Measurements from ENCODE around the gene XPO4. TPM values are rescaled to one million over a fixed set of nuclear protein-coding genes. Genes with fewer than 3 reads are reported as not detected.
"Not testable (repeated sequence)": the region's sequence is repeated elsewhere in the genome, so short reads cannot be mapped to it uniquely, and the experiment has no call there.

Gene XPO4
- total RNA-seq, 1 experiment from 2014 or later: 36.3 TPM

- not testable (repeated sequence) for H3K79me2 ChIP-seq (ENCODE audit: low read length); H4K20me1 ChIP-seq (ENCODE audit: insufficient read depth, low read depth, low read length); H3K9me2 ChIP-seq (replicated peaks; ENCODE audit: insufficient read depth, low read length); H2AFZ ChIP-seq (ENCODE audit: low read length); H3K27ac ChIP-seq (ENCODE audit: low read length); H3K4me1 ChIP-seq (ENCODE audit: low read length); H3K36me3 ChIP-seq (ENCODE audit: insufficient read depth, low read length); H3K27me3 ChIP-seq (ENCODE audit: low read length); H3K9ac ChIP-seq (ENCODE audit: low read length); H3K4me3 ChIP-seq (ENCODE audit: low read length); H3K4me2 ChIP-seq (ENCODE audit: low read depth, low read length, poor library complexity, severe bottlenecking); H3K9me3 ChIP-seq (ENCODE audit: low read length); DNase-seq
These were observed 158.6 kb downstream of the XPO4 start for GRCh38 chr13:20743830-20744404.

GRCh38 chr13:20740021-20740420 is 162.5 kb downstream of the XPO4 start:
- no peak overlapping the region for H3K4me2 ChIP-seq (ENCODE audit: low read depth, low read length, poor library complexity, severe bottlenecking)
- H3K36me3 ChIP-seq (ENCODE audit: insufficient read depth, low read length): no peaks in the 10 kb centered on the region
- no peak overlapping the region for H3K9ac ChIP-seq (ENCODE audit: low read length)
- no peaks in the 10 kb centered on the region for H3K9me2 ChIP-seq (replicated peaks; ENCODE audit: insufficient read depth, low read length)
- H3K27me3 ChIP-seq (ENCODE audit: low read length): no peaks in the 10 kb centered on the region
- H2AFZ ChIP-seq (ENCODE audit: low read length): no peak overlapping the region
- no peaks in the 10 kb centered on the region for H4K20me1 ChIP-seq (ENCODE audit: insufficient read depth, low read depth, low read length)
- no peaks in the 10 kb centered on the region for H3K4me1 ChIP-seq (ENCODE audit: low read length)
- H3K27ac ChIP-seq (ENCODE audit: low read length): no peak overlapping the region
- no peak for DNase-seq
- H3K79me2 ChIP-seq (ENCODE audit: low read length): no peaks in the 10 kb centered on the region
- H3K9me3 ChIP-seq (ENCODE audit: low read length): peaks cover 7% of the 10 kb centered on the region; the same call in 1 of the 2 replicates
- H3K4me3 ChIP-seq (ENCODE audit: low read length): no peak overlapping the region

- no peak for DNase-seq
These were observed 163.9 kb downstream of the XPO4 start for GRCh38 chr13:20738616-20739015.

GRCh38 chr13:20729633-20730585 is 172.6 kb downstream of the XPO4 start:
- Histone ChIP-seq H3K79me2 (ENCODE audit: low read length) (no peaks in the 10 kb centered on the region), H3K9me3 (ENCODE audit: low read length) (no peaks in the 10 kb centered on the region), H4K20me1 (ENCODE audit: insufficient read depth, low read depth, low read length) (no peaks in the 10 kb centered on the region), H2AFZ (ENCODE audit: low read length) (no peak overlapping the region), H3K4me1 (ENCODE audit: low read length) (no peaks in the 10 kb centered on the region), H3K9me2 (replicated peaks; ENCODE audit: insufficient read depth, low read length) (no peaks in the 10 kb centered on the region), H3K27ac (ENCODE audit: low read length) (no peak overlapping the region), H3K36me3 (ENCODE audit: insufficient read depth, low read length) (no peaks in the 10 kb centered on the region), H3K9ac (ENCODE audit: low read length) (no peak overlapping the region), H3K4me2 (ENCODE audit: low read depth, low read length, poor library complexity, severe bottlenecking) (no peak overlapping the region), H3K27me3 (ENCODE audit: low read length) (no peaks in the 10 kb centered on the region), H3K4me3 (ENCODE audit: low read length) (no peak overlapping the region)
- DNase-seq: no peak

More at GRCh38 chr13:20738616-20739015, 163.9 kb downstream of the XPO4 start:
- H3K79me2 ChIP-seq (ENCODE audit: low read length): no peaks in the 10 kb centered on the region
- H3K9me2 ChIP-seq (replicated peaks; ENCODE audit: insufficient read depth, low read length): no peaks in the 10 kb centered on the region
- no peak overlapping the region for H3K4me3 ChIP-seq (ENCODE audit: low read length)
- H3K27ac ChIP-seq (ENCODE audit: low read length): no peak overlapping the region
- no peaks in the 10 kb centered on the region for H4K20me1 ChIP-seq (ENCODE audit: insufficient read depth, low read depth, low read length)
- H3K9ac ChIP-seq (ENCODE audit: low read length): no peak overlapping the region
- no peaks in the 10 kb centered on the region for H3K36me3 ChIP-seq (ENCODE audit: insufficient read depth, low read length)
- H3K9me3 ChIP-seq (ENCODE audit: low read length): peaks cover 7% of the 10 kb centered on the region; the same call in 1 of the 2 replicates
- no peaks in the 10 kb centered on the region for H3K27me3 ChIP-seq (ENCODE audit: low read length)
- no peak overlapping the region for H2AFZ ChIP-seq (ENCODE audit: low read length)
- no peak overlapping the region for H3K4me2 ChIP-seq (ENCODE audit: low read depth, low read length, poor library complexity, severe bottlenecking)
- H3K4me1 ChIP-seq (ENCODE audit: low read length): no peaks in the 10 kb centered on the region

GRCh38 chr13:20728579-20729311 is 173.8 kb downstream of the XPO4 start:
- Histone ChIP-seq H2AFZ (ENCODE audit: low read length) (no peak overlapping the region), H3K9me2 (replicated peaks; ENCODE audit: insufficient read depth, low read length) (no peaks in the 10 kb centered on the region), H3K79me2 (ENCODE audit: low read length) (no peaks in the 10 kb centered on the region), H3K27ac (ENCODE audit: low read length) (no peak overlapping the region), H3K9me3 (ENCODE audit: low read length) (no peaks in the 10 kb centered on the region), H4K20me1 (ENCODE audit: insufficient read depth, low read depth, low read length) (no peaks in the 10 kb centered on the region), H3K4me2 (ENCODE audit: low read depth, low read length, poor library complexity, severe bottlenecking) (no peak overlapping the region), H3K36me3 (ENCODE audit: insufficient read depth, low read length) (no peaks in the 10 kb centered on the region), H3K4me3 (ENCODE audit: low read length) (no peak overlapping the region), H3K9ac (ENCODE audit: low read length) (no peak overlapping the region), H3K27me3 (ENCODE audit: low read length) (no peaks in the 10 kb centered on the region), H3K4me1 (ENCODE audit: low read length) (no peaks in the 10 kb centered on the region)
- no peak for DNase-seq

- H3K27ac ChIP-seq (ENCODE audit: low read length): no peak overlapping the region
- H3K4me2 ChIP-seq (ENCODE audit: low read depth, low read length, poor library complexity, severe bottlenecking): no peak overlapping the region
- no peaks in the 10 kb centered on the region for H3K79me2 ChIP-seq (ENCODE audit: low read length)
- no peak overlapping the region for H2AFZ ChIP-seq (ENCODE audit: low read length)
- H4K20me1 ChIP-seq (ENCODE audit: insufficient read depth, low read depth, low read length): no peaks in the 10 kb centered on the region
- no peaks in the 10 kb centered on the region for H3K9me2 ChIP-seq (replicated peaks; ENCODE audit: insufficient read depth, low read length)
- H3K9ac ChIP-seq (ENCODE audit: low read length): no peak overlapping the region
- no peaks in the 10 kb centered on the region for H3K36me3 ChIP-seq (ENCODE audit: insufficient read depth, low read length)
- no peak overlapping the region for H3K4me3 ChIP-seq (ENCODE audit: low read length)
- no peaks in the 10 kb centered on the region for H3K9me3 ChIP-seq (ENCODE audit: low read length)
- H3K27me3 ChIP-seq (ENCODE audit: low read length): no peaks in the 10 kb centered on the region
- DNase-seq: no peak
- no peaks in the 10 kb centered on the region for H3K4me1 ChIP-seq (ENCODE audit: low read length)
These were observed 174.7 kb downstream of the XPO4 start for GRCh38 chr13:20727856-20728255.

Other genes with a start within 250 kb of the XPO4 start
- gene IL17D, start 199.0 kb downstream of the XPO4 start, total RNA-seq (2014; rRNA removed; shearing (Covaris generic); ENCODE audit: low replicate concordance): 1.5 TPM in 1 of 2 replicates, not detected in the other
- gene EEF1AKMT1, start 128.8 kb downstream of the XPO4 start, total RNA-seq (2014; rRNA removed; shearing (Covaris generic); ENCODE audit: low replicate concordance): 1.5 and 2.1 TPM in 2 replicates
- gene LATS2, start 158.8 kb upstream of the XPO4 start, total RNA-seq (2014; rRNA removed; shearing (Covaris generic); ENCODE audit: low replicate concordance): not detected in 2 replicates
- gene SAP18, start 237.4 kb upstream of the XPO4 start, total RNA-seq (2014; rRNA removed; shearing (Covaris generic); ENCODE audit: low replicate concordance): 85.4 and 112 TPM in 2 replicates

Data from Karpas-422 (cell line).